Activated effector memory CD4-positive, alpha-beta T cell treated with anti-CD3 and anti-CD28 coated beads, Interleukin-2, amount 50 U/mL, for 16 hours (primary cell): ENCODE data around the gene CCDC187.

Experiments
- DNase-seq: peaks from one replicate; pipeline ENCODE4 v3.0.0-alpha.2; 2020

CCDC187 gene

DNA sequence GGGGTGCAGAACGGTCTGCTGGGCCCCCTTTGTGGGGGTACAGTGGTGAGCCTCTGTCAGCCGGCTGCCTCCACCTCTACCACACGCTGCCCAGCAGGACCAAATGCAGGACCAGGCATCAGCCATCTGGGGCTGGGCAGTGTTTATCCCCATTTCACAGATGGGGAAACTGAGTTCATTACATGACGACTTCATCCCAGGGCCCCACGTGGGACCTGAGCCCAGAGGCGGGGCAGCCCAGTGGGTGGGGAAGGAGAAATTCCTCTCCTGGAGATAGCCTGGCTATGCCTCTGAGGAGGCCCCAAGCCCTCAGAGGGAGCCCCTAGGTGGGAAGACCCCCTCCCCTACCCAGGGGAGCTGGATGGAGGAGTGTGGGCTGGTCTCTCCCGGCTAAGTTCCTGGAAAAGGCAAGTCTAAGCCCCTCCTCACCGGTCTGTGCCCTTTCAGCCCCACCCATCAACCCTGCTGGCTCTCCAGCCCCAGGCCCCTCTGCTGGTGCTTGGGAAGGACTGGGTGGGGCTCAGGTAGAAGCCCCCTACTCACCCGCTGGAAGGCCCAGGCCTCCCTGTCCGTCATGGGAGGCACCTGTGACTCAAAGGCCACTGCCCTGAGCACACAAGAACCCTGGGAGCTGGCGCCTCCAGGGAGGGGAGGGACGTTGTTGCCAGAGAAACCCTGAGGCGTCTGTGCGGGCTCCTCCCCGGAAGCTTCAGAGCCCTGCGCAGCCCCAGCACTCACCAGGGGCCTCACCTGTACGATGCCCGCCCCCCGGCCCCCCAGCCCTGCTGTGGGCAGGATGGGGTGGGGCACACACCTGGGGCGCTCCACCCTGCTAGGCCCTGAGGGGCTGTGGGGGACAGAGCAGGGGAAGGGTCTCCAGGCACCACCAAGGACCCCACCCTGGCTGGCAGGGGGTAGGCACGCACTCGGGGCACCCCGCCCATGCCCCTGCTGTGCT, 7.4 kb upstream of the CCDC187 start:
- DNase-seq, result no peak

- no peak for DNase-seq
Measured at GRCh38 chr9:136310273-136311030, 6.6 kb upstream of the CCDC187 start.

DNA sequence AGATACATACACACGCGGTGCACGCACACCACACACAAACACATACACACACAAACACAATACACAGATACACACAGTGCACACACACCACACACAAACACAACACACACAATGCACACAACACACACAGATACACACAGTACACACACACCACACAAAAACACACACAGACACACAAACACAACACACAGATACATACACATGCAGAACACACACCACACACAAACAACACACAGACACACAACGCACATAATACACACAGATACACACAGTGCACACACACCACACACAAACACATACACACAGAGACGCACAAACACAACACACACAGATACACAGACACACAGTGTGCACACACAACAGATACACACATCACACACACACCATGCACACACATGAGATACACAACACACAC, 5.9 kb upstream of the CCDC187 start:
- DNase-seq, result no peak

GRCh38 chr9:136309101-136309801, 5.4 kb upstream of the CCDC187 start:
- DNase-seq, result no peak

DNA sequence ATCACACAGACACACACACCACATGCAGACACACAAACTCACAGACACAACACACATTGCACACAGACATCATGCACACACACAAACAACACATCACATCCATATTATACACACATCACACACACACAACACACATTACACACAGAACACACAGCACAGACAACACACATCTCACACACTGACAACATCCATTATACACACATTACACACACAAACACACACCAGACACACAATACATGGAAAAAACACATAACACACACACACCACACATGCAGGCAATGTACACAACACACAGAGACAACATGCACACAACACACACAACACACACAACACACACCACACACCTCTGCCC, 4.8 kb upstream of the CCDC187 start:
- no peak for DNase-seq

- DNase-seq, result no peak
Measured at GRCh38 chr9:136308006-136308701, 4.3 kb upstream of the CCDC187 start.

GRCh38 chr9:136307215-136307750, 3.4 kb upstream of the CCDC187 start:
- no peak for DNase-seq

DNA sequence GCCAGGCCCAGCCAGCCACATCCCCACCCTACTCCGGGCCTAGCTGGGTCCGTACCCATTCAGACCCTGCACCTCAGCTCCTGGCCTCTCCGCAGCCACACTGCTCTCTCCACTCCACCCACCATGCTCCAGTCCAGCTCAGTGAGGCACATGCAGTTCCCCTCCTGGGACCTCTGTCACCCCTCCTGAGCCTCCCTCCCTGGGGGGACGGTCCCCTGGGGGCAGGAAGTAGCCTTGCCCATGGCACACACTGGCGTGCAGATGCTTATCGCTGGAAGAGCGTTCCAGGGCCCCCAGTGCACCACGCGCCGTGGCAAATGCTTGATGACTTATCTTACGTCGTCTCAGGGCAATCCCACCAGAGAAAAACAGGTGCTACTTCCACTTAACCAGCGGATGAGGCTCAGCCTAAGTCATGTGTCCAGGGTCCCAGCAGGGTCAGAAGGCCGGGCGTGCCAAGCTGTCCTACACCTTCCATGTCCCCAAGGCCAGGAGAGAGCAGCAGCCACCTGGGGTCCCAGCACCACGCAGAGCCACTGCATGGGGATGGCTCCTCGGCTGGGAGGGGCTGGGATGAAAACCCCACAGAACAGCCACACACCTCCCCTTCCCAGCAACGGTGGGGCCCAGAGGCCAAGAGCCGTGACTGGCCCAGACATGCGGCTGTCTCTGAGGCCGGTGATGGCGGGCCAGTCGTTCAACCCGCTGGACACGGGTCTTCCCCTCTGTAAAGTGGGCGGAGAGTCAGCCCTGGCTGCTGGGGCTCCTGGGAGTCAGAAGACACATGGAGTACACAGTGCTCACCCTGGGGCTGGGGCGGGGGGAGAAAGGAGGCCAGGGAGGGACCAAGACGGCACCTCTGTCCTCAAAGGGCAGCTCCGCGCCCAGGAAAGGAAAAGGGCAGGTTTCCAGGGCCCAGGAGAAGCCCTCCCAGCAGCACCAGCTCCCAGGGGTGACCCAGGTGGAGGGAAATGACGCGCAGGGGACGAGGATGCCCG, 2.6 kb upstream of the CCDC187 start:
- no peak for DNase-seq

DNA sequence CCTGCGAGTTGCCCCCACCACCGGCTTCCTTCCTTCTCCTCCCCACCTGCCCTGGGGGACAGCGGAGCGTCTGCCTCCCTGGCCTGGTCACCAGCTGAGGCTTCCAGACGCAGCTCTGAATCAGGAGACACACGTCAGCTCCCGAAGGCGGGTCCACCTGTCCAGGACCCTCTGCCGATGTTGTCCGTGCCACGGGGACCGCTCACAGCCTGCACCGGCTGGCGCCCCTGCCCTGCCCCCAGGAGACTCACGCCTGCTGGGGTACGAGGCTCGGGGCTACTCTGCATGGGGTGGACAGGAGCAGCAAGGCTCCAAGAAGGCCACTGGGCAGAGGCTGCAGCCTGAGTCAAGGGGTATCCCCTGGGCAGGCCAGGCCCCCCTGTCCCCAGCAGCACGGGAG, 1.9 kb upstream of the CCDC187 start:
- no peak for DNase-seq

DNA sequence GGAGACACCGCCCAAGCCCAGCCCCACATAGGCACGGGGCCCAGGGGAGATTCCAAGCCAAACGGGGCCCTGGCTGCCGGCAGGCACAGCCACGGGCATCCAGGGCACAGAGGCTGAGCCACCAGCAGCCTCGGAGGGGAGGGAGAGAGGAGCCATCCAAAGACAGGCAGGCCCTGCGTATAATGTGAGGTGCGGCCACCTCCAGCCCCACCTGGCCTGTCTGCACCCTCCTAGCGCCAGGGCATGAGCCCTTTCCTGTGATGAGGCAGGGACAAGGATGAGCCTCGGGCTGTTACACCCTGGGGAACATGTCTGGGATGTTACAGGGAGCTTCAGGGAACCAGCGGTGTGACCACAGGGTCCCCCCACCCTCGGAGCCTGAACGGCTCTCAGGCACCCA, 1.1 kb upstream of the CCDC187 start:
- no peak for DNase-seq

DNA sequence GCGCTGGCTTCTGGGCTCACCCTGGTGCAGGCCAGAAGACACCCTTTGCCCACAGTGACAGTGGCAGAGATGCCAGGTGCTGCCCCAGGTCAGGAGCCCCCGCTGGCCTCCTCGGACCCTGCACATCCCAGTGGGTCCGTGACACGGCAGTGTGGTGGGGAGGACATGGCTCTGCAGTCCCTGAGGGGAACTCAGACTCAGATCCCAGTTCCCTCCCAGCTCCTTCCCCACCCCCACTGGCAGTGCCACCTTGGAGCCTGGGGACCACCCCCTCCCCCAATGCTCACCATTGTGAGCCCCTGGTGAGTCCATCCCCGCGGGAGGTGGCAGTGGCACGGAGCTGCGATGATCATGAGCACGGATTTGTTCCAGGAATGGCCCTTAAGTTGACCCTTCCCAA, 562 bp upstream of the CCDC187 start:
- DNase-seq, result no peak

- no peak for DNase-seq
Measured at GRCh38 chr9:136303066-136303824, 649 bp downstream of the CCDC187 start.

DNA sequence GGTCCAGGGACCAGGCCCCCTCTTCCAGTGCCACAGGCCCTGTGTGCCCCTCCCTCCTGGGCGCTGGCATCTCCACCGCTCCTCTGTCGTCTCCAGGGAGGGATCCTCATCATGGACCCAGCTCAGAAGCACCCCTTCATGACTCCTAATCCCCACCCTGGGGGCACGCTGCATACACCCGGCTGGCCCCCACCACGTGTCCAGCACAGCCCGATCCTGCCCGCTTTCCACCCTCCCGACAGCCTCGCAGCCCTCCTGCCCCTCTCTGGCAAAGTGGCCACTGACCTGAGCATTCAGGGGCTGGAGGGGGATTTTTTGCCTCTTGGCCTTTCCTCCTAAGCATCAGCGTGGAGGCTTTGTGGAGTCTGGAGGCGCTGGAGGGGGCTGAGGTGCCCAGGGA, 1.4 kb downstream of the CCDC187 start:
- DNase-seq, result no peak

- no peak for DNase-seq
Measured at GRCh38 chr9:136300866-136301265, 3.0 kb downstream of the CCDC187 start.

DNA sequence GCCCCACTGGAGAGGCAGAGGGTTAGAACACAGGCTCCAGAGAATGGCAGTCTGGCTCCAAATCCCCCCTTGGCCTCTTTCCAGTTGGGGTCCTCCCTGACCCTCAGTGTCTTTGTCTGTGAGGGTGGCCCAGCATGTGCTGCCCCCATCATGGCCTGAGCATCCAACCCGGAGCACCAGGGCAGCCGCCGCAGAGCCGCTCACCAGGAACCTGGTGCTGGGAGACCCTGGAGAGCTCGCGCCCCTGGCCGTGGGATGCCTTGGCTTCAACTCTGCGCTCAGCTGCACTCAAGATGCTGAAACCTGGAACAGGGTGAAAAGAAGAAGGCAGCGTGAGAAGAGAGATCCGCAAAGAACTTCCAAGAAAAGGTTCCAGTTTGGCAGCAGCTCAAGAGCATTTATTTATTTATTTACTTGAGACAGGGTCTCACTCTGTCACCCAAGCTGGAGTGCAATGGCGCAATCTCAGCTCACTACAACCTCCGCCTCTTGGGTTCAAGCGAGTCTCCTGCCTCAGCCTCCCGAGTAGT, 3.8 kb downstream of the CCDC187 start:
- no peak for DNase-seq

- DNase-seq, result no peak
Measured at GRCh38 chr9:136299541-136299940, 4.4 kb downstream of the CCDC187 start.

GRCh38 chr9:136299116-136299515, 4.8 kb downstream of the CCDC187 start:
- no peak for DNase-seq

DNA sequence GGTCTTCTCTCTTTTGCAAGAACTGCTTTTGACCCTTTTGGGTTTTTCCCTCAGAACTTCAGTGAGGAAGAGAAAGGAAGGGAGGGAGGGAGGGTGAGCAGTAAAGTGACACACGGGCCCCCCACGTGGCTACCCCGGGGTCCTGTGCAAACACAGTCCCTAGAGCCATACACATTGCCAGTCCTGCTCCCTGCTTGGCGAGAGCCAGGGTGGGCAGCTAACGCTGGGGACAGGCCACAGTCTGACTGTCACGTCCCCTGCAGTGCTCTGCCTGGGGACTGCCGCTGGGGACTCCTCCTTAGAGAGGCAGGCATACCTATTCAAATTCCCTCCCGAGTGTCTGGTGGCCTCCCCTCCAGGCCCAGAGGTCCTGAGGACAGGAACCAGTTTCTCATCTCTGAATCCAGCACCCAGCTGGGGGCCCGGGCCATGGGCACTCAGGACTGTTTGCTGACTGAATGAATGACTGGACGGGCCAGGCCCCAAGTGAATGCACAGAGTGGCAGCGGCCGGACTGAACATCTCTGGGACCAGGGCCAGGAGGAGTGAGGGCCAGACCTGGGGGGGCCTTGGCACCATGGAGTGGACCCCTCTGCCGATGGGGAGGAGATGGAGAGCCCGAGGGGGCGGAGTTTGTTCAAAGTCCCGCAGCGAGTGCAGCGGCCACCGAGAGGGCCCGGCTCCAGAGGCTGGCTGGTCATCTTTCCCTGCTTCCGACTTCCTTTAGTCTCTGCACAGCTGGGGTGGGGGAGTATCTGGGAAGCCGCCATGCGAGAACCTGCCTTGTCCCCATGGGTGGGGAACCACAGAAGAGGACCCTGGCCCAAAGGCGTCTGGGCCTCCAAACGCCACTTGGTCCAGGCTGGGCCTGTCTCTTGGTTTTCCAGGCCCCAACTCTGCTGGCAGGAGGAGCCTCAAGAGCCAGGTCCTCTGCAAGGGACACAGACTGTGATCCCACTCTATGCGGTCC, 5.8 kb downstream of the CCDC187 start:
- DNase-seq, result no peak
